ENCODE measurements around the gene CHDH. TPM values are rescaled to one million over a fixed set of nuclear protein-coding genes. Genes with fewer than 3 reads are reported as not detected.

Gene CHDH
- total RNA-seq, 4 donors from 2014 or later, result 57.8 to 126 (median 94.2) TPM

- no peak for DNase-seq
- Histone ChIP-seq H3K36me3 (no peaks in the 10 kb centered on the region), H3K4me1 (no peaks in the 10 kb centered on the region), H3K27ac (no peak overlapping the region), H3K4me3 (no peak overlapping the region), H3K9me3 (no peaks in the 10 kb centered on the region), H3K27me3 (no peaks in the 10 kb centered on the region)
- TF ChIP-seq CTCF (IDR thresholded peaks at IDR 0.05) (no peak), POLR2A (IDR thresholded peaks at IDR 0.05) (no peak)
Observed at GRCh38 chr3:53809764-53810400, 36.3 kb downstream of the CHDH start.

DNA sequence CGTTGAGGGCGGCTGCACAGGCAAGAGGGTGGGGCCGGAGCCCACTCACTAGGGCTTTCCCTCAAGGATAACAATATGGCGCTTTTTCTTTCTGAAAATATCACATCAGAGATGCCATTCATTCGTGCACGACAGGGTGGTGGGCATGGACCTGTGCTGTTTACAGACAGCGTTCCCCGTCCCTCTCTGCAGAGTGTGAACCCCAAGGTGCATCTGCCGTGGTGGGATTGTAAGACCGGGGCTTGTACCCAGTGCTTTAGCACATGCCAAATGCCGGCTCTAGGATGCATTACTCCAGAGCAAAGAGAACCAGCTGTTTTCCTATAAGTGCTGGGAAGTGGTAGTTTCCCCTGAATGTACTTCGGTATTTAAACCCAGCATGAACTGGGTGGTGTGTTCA is 37.0 kb downstream of the CHDH start:
- H3K4me1 ChIP-seq, result no peaks in the 10 kb centered on the region
- peak in 1 of 3 donors; percentile 25 for DNase-seq
- H3K4me3 ChIP-seq, result no peak overlapping the region
- no peak for TF ChIP-seq POLR2A (IDR thresholded peaks at IDR 0.05)
- H3K9me3 ChIP-seq, result no peaks in the 10 kb centered on the region
- H3K27ac ChIP-seq, result no peak overlapping the region
- no peaks in the 10 kb centered on the region for H3K36me3 ChIP-seq
- H3K27me3 ChIP-seq, result no peaks in the 10 kb centered on the region

DNA sequence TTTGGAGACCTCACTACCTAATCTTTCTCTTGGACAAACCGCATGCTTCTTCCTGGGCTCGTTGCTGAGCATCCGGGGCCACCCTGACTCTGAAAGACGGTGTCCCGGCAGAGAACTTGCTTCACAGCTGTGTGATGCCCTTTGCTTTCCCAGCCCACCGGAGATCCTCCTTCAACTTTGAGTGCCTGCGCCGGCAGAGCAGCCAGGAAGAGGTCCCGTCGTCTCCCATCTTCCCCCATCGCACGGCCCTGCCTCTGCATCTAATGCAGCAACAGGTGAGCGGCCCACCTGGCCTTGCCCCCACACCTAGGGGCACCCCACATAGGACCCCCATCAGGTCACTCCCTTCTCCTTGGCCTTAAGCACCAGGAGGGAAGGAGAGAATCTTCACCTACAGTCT is 37.7 kb downstream of the CHDH start:
- Histone ChIP-seq H3K36me3 (no peaks in the 10 kb centered on the region), H3K27me3 (no peaks in the 10 kb centered on the region), H3K4me1 (no peaks in the 10 kb centered on the region), H3K9me3 (no peaks in the 10 kb centered on the region), H3K4me3 (no peak overlapping the region), H3K27ac (no peak overlapping the region)
- TF ChIP-seq POLR2A (IDR thresholded peaks at IDR 0.05) (no peak), CTCF (IDR thresholded peaks at IDR 0.05) (no peak)
- peak in 2 of 3 donors; percentile 38 to 39 for DNase-seq

- Histone ChIP-seq H3K27ac (no peak overlapping the region), H3K27me3 (no peaks in the 10 kb centered on the region), H3K4me3 (no peak overlapping the region), H3K9me3 (no peaks in the 10 kb centered on the region), H3K36me3 (no peaks in the 10 kb centered on the region), H3K4me1 (no peaks in the 10 kb centered on the region)
- peak in 1 of 3 donors; percentile 36 for DNase-seq
- TF ChIP-seq CTCF (IDR thresholded peaks at IDR 0.05) (no peak), POLR2A (IDR thresholded peaks at IDR 0.05) (no peak)
Observed at GRCh38 chr3:53807117-53807810, 39.0 kb downstream of the CHDH start.

GRCh38 chr3:53806182-53807116 is 39.8 kb downstream of the CHDH start:
- no peaks in the 10 kb centered on the region for H3K9me3 ChIP-seq
- H3K4me3 ChIP-seq, result no peak overlapping the region
- peak in 2 of 3 donors; percentile 50 to 53 for DNase-seq
- H3K27me3 ChIP-seq, result no peaks in the 10 kb centered on the region
- H3K36me3 ChIP-seq, result no peaks in the 10 kb centered on the region
- H3K27ac ChIP-seq, result no peak overlapping the region
- no peaks in the 10 kb centered on the region for H3K4me1 ChIP-seq
- TF ChIP-seq CTCF (IDR thresholded peaks at IDR 0.05), result peak in 1 of 6 experiments; percentile 24
- peak in 1 of 2 donors; percentile 28 for TF ChIP-seq POLR2A (IDR thresholded peaks at IDR 0.05)
